Sigmoid colon (tissue), 4 donors: ENCODE results near the gene MAP1LC3C.

Experiments used
- CTCF ChIP-seq, 4 experiments: fragments of 450-650 bp in 3 of 4; fragments of 200-600 bp in 1 of 4; IDR thresholded peaks; one replicate each; pipeline ENCODE4 v1.5.1; 2016 to 2019; ENCODE audit warnings: antibody characterized with exemption in 4 of 4, mild to moderate bottlenecking in 3 of 4, moderate library complexity in 2 of 4
- EP300 ChIP-seq, 4 donors: sonication (generic); formaldehyde crosslinking; IDR thresholded peaks; one replicate each; pipeline ENCODE4 v1.6.1; 2017; ENCODE audit warnings: antibody characterized with exemption in 4 of 4
- POLR2A ChIP-seq, 2 donors: fragments of 450-650 bp; IDR thresholded peaks; one replicate each; pipeline ENCODE4 v1.6.1; 2016; ENCODE audit warnings: antibody characterized with exemption in 2 of 2, mild to moderate bottlenecking in 2 of 2, moderate library complexity in 2 of 2
- POLR2AphosphoS5 ChIP-seq, 4 donors: sonication (generic); formaldehyde crosslinking; IDR thresholded peaks; one replicate each; pipeline ENCODE4 v1.6.1; 2017; ENCODE audit warnings: antibody characterized with exemption in 4 of 4

GRCh38 chr1:241979926-241980325, 19.0 kb downstream of the MAP1LC3C start:
- TF ChIP-seq POLR2A (IDR thresholded peaks at IDR 0.05) (no peak), CTCF (IDR thresholded peaks at IDR 0.05) (no peak), POLR2AphosphoS5 (IDR thresholded peaks at IDR 0.05) (no peak), EP300 (IDR thresholded peaks at IDR 0.05) (no peak)
